ENCODE data around the gene NMNAT2. TPM values are rescaled to one million over a fixed set of nuclear protein-coding genes. Genes with fewer than 3 reads are reported as not detected.

NMNAT2 gene
- total and polyA plus RNA-seq, 3 donors from 2014 or later: 23.6 to 52.0 (median 45.7) TPM

- H3K4me3 ChIP-seq: no peak overlapping the region
- H3K36me3 ChIP-seq (ENCODE audit: low read depth, missing control alignments): no peaks in the 10 kb centered on the region
- intact Hi-C loops (cut with DNase I; ENCODE audit: low total_unique reads): no loop called here
- 83 to 84% methylated on average over 4 of the region's 4 CpGs for WGBS, 2 donors
- DNase-seq: no peak
- no peak for TF ChIP-seq CTCF (IDR thresholded peaks at IDR 0.05)
- no peak for TF ChIP-seq POLR2A (IDR thresholded peaks at IDR 0.05)
- no peak overlapping the region for H3K27ac ChIP-seq
- no peaks in the 10 kb centered on the region for H3K4me1 ChIP-seq
- H3K27me3 ChIP-seq: no peaks in the 10 kb centered on the region
- no peaks in the 10 kb centered on the region for H3K9me3 ChIP-seq
Observed at GRCh38 chr1:183226361-183226760, 191.8 kb downstream of the NMNAT2 start.

- WGBS, 2 donors: 85 to 89% methylated on average over 3 of the region's 3 CpGs
- H3K4me1 ChIP-seq: no peaks in the 10 kb centered on the region
- no peaks in the 10 kb centered on the region for H3K9me3 ChIP-seq
- H3K36me3 ChIP-seq (ENCODE audit: low read depth, missing control alignments): no peaks in the 10 kb centered on the region
- intact Hi-C loops (cut with DNase I; ENCODE audit: low total_unique reads): no loop called here
- TF ChIP-seq CTCF (IDR thresholded peaks at IDR 0.05) (no peak), POLR2A (IDR thresholded peaks at IDR 0.05) (no peak)
- H3K4me3 ChIP-seq: no peak overlapping the region
- no peaks in the 10 kb centered on the region for H3K27me3 ChIP-seq
- DNase-seq: no peak
- H3K27ac ChIP-seq: no peak overlapping the region
Observed at GRCh38 chr1:183223467-183223866, 194.7 kb downstream of the NMNAT2 start.

GRCh38 chr1:183222909-183223308 is 195.3 kb downstream of the NMNAT2 start:
- DNase-seq: no peak
- TF ChIP-seq POLR2A (IDR thresholded peaks at IDR 0.05): no peak
- no peaks in the 10 kb centered on the region for H3K27me3 ChIP-seq
- no peaks in the 10 kb centered on the region for H3K36me3 ChIP-seq (ENCODE audit: low read depth, missing control alignments)
- 93 to 94% methylated on average over 3 of the region's 3 CpGs for WGBS, 2 donors
- intact Hi-C loops (cut with DNase I; ENCODE audit: low total_unique reads): no loop called here
- H3K4me1 ChIP-seq: no peaks in the 10 kb centered on the region
- H3K4me3 ChIP-seq: no peak overlapping the region
- H3K27ac ChIP-seq: no peak overlapping the region
- no peaks in the 10 kb centered on the region for H3K9me3 ChIP-seq

- TF ChIP-seq POLR2A (IDR thresholded peaks at IDR 0.05): no peak
- no peak for TF ChIP-seq CTCF (IDR thresholded peaks at IDR 0.05)
- Histone ChIP-seq H3K4me1 (no peaks in the 10 kb centered on the region), H3K36me3 (ENCODE audit: low read depth, missing control alignments) (no peaks in the 10 kb centered on the region), H3K9me3 (no peaks in the 10 kb centered on the region), H3K27ac (no peak overlapping the region), H3K27me3 (no peaks in the 10 kb centered on the region), H3K4me3 (no peak overlapping the region)
- no peak for DNase-seq
- intact Hi-C loops (cut with DNase I; ENCODE audit: low total_unique reads): no loop called here
Observed at GRCh38 chr1:183219616-183220009, 198.6 kb downstream of the NMNAT2 start.

- intact Hi-C loops (cut with DNase I; ENCODE audit: low total_unique reads): no loop called here
- WGBS, 2 donors: 43 to 52% methylated on average over 5 of the region's 5 CpGs
- H3K4me3 ChIP-seq: no peak overlapping the region
- no peaks in the 10 kb centered on the region for H3K36me3 ChIP-seq (ENCODE audit: low read depth, missing control alignments)
- no peak for DNase-seq
- no peak for TF ChIP-seq POLR2A (IDR thresholded peaks at IDR 0.05)
- TF ChIP-seq CTCF (IDR thresholded peaks at IDR 0.05): no peak
- H3K27ac ChIP-seq: no peak overlapping the region
- H3K4me1 ChIP-seq: no peaks in the 10 kb centered on the region
- no peaks in the 10 kb centered on the region for H3K27me3 ChIP-seq
- H3K9me3 ChIP-seq: no peaks in the 10 kb centered on the region
Observed at GRCh38 chr1:183218971-183219615, 199.1 kb downstream of the NMNAT2 start.

Measured in testis (tissue), 3 donors.